ENCODE measurements around the gene CSAD.
"Not testable (repeated sequence)": the region's sequence is repeated elsewhere in the genome, so short reads cannot be mapped to it uniquely, and the experiment has no call there.

The CSAD gene

GRCh38 chr12:53145383-53146260 is 35.1 kb downstream of the CSAD start:
- DNase-seq (ENCODE audit: low read depth), result no peak

- DNase-seq (ENCODE audit: low read depth), result no peak
These were observed 37.4 kb downstream of the CSAD start for GRCh38 chr12:53143355-53143754.

DNA sequence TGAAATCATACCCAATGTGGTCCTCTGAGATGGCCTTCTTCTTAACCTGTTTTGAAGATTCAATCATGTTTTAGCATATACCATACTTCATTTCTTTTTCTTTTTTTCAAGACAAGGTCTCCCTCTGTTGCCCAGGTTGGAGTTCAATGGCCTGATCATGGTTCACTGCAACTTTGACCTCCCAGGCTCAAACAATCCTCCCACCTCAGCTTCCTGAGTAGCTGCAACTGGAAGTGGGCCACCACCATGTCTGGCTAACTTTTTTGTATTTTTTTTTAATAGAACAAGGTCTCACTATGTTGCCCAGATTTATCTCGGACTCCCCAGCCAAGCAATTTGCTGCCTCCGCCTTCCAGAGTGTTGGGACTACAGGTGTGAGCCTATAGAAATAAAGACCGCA is 47.0 kb downstream of the CSAD start:
- no peak for DNase-seq (ENCODE audit: low read depth)

DNA sequence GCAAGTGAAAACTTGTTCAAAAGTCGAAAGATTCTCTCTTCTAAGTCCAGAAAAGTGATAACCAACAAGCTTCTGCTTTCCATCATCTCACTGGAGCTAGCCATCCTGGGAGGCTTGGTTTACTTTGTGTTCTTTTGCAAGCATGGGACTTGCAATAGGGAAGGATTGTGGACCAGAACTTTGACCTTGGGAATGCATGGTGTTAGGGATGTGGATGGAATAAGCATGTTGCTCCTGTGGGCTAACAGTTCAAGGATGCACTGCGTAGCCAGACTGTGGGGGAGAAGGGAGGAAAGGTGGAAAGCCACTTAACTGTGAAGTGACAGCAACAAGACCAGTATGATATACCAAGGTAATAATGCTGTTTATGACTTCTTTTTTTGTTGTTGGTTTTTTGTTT is 48.9 kb downstream of the CSAD start:
- DNase-seq (ENCODE audit: low read depth), result no peak

- no peak for DNase-seq (ENCODE audit: low read depth)
These were observed 51.8 kb downstream of the CSAD start for GRCh38 chr12:53128780-53129569.

DNA sequence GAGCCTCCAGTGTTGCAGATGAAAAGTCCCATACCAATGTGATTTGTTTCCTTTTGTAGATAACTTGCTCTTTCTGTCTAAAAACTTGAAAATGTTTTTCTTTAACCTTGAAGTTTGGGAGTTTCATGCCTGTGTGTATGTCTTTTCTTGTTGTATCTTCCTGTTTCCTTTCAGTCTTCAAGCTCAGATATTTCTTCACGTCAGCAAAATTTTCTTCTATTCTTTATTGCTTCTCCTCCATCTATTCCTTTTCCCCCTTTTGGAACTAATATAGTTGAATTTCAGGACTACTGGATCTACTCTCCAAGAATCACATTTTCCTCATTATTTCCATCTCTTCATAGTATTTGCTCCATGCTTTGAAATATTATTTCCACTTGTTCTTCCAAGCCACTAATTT is 53.6 kb downstream of the CSAD start:
- DNase-seq (ENCODE audit: low read depth), result no peak

DNA sequence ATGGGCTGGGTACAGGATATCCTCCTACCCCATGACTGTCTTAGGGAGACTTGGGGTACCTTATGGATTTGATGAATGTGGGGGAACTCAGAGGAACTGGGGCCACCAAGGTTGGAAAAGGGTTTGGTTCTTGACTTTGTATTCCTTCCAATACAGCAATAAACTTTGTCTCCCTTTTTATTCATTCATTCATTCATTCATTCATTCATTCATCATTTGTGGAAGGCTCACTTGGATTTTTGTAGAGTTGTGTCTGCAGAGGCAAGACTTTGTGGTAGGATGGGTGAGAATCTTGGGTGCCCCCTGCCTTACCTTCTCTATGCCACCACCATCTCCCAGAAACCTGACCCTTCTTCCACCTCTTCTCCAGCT is 56.4 kb downstream of the CSAD start:
- DNase-seq (ENCODE audit: low read depth), result no peak

- no peak for DNase-seq (ENCODE audit: low read depth)
These were observed 57.0 kb downstream of the CSAD start for GRCh38 chr12:53123578-53124351.

- no peak for DNase-seq (ENCODE audit: low read depth)
These were observed 57.7 kb downstream of the CSAD start for GRCh38 chr12:53122961-53123468.

- no peak for DNase-seq (ENCODE audit: low read depth)
These were observed 59.8 kb downstream of the CSAD start for GRCh38 chr12:53120685-53121525.

- DNase-seq (ENCODE audit: low read depth), result no peak
These were observed 61.9 kb downstream of the CSAD start for GRCh38 chr12:53118751-53119300.

GRCh38 chr12:53115891-53116648 is 64.7 kb downstream of the CSAD start:
- DNase-seq (ENCODE audit: low read depth), result no peak

- no peak for DNase-seq (ENCODE audit: low read depth)
These were observed 65.4 kb downstream of the CSAD start for GRCh38 chr12:53115112-53115890.

DNA sequence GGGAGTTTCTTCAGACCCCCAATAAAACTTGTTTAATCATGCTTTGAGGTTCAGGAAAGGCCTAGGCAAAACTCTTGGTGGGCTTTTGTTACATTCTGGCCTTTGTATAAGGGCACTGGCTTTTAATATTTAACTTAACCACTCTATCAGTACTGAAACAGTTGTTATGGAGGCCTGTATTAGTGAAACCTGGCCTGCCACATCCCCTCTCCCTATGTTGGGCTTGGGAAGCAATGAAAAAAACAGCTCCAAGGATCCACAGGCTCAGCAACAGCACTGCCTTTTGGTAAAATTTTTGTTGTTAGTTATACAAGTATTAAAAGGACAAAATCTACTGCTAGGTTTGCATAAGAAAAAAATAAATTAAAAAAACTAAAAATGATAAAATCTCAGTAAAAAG is 66.8 kb downstream of the CSAD start:
- no peak for DNase-seq (ENCODE audit: low read depth)

DNA sequence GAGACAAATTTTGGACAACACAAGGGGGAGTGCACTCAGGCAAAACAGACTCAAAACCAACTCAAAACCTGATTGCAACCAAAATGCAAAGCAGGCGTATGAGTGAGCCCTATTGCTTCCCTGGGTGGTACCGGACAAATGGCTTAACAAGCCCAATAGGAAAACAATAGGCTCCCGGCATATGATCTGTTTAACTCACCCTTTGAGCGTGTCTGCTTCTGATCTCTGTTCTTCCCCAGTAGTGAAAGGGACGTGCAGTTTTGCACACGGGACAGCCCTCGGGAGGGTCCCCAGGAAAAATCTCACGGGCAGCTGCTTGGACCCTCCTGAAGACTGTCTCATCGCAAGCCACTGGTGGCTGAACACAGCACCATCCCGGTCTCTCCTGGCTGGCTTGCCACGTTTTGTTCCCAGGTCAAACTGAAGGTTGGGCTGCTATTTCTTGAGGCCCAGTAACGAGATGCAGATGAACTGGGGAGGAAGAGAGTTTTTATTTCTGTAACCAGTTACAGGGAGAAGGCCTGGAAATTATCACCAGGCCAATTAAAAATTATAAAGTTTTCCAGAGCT is 67.5 kb downstream of the CSAD start:
- no peak for DNase-seq (ENCODE audit: low read depth)

DNA sequence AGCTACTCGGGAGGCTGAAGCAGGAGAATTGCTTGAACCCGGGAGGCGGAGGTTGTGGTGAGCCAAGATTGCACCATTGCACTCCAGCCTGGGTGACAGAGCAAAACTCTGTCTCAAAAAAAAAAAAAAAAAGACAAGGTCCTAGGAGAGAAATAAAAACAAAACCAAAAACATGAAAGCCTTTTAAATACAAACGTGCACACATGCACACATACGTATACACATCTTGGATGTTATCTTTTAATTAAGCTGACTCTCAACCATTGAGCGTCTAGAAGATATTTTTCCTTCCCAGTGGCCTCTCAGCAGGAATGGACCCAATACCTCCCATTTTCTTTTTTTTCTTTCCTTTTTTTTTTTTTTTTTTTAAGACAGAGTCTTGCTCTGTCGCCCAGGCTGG is 68.3 kb downstream of the CSAD start:
- DNase-seq (ENCODE audit: low read depth), result not testable (repeated sequence)

Data from activated T-cell treated with anti-CD3 and anti-CD28 coated beads for 48 hours (primary cell).